Measurements from ENCODE around the gene DLEC1. TPM values are rescaled to one million over a fixed set of nuclear protein-coding genes. Genes with fewer than 3 reads are reported as not detected.

DLEC1 gene
- total and polyA plus RNA-seq, 9 of the 15 experiments (the other 6 are each of a cell fraction or from before 2014, with no cell fraction given): 0.07 to 0.08 TPM; not detected in 7

GRCh38 chr3:38122712-38123290, 83.8 kb downstream of the DLEC1 start:
- intact Hi-C loops (cut with micrococcal nuclease): no loop called here
- DNase-seq (ENCODE audit: extremely low read depth in 1 of 4, low spot score in 3 of 4) (no peak), ATAC-seq (no peak), FAIRE-seq (no peak)
- H3K9ac ChIP-seq (ENCODE audit: insufficient read depth in 1 of 2, low read depth in 2 of 2, low read length in 2 of 2): no peak overlapping the region
- peaks cover 4% of the 10 kb centered on the region for H4K20me1 ChIP-seq (replicated peaks; ENCODE audit: control insufficient read depth, insufficient read depth, low read length)
- in situ Hi-C loops (cut with MboI): no loop called here
- H3K4me3 ChIP-seq: no peak overlapping the region
- H3K9me3 ChIP-seq (replicated peaks; ENCODE audit: control insufficient read depth, insufficient read depth, low read depth, low read length): no peaks in the 10 kb centered on the region
- CTCF ChIA-PET (ENCODE audit: low intra/inter-chr PET ratio): no interaction called here
- 89% methylated on average over 9 of the region's 9 CpGs for WGBS (ENCODE audit: insufficient coverage, low coverage, missing lambda C conversion rate)
- TF ChIP-seq NFIX (CRISPR knock-in tag; IDR thresholded peaks at IDR 0.05; ENCODE audit: low read depth) (no peak), STAT5B (CRISPR knock-in tag; IDR thresholded peaks at IDR 0.05) (no peak), RBBP5 (IDR thresholded peaks at IDR 0.05; ENCODE audit: borderline replicate concordance, insufficient read depth, low read length, poor library complexity, severe bottlenecking) (no peak), MXI1 (IDR thresholded peaks at IDR 0.05; ENCODE audit: low read depth, low read length) (no peak), CBX2 (IDR thresholded peaks at IDR 0.05; ENCODE audit: insufficient read depth, low read length, poor library complexity, severe bottlenecking) (no peak), ZNF583 (CRISPR knock-in tag; IDR thresholded peaks at IDR 0.05) (no peak), NBN (IDR thresholded peaks at IDR 0.05; ENCODE audit: low read depth) (no peak), LEF1 (IDR thresholded peaks at IDR 0.05) (no peak), UBTF (IDR thresholded peaks at IDR 0.05; ENCODE audit: borderline replicate concordance in 1 of 2, low read depth in 2 of 2, low read length in 2 of 2) (no peak), GTF2F1 (IDR thresholded peaks at IDR 0.05; ENCODE audit: low read depth, low read length) (no peak)
- TF ChIP-seq, protein P1, sequence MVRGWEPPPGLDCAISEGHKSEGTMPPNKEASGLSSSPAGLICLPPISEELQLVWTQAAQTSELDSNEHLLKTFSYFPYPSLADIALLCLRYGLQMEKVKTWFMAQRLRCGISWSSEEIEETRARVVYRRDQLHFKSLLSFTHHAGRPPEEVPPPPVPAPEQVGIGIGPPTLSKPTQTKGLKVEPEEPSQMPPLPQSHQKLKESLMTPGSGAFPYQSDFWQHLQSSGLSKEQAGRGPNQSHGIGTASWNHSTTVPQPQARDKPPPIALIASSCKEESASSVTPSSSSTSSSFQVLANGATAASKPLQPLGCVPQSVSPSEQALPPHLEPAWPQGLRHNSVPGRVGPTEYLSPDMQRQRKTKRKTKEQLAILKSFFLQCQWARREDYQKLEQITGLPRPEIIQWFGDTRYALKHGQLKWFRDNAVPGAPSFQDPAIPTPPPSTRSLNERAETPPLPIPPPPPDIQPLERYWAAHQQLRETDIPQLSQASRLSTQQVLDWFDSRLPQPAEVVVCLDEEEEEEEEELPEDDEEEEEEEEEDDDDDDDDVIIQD (CRISPR knock-in tag; IDR thresholded peaks at IDR 0.05): no peak
- TF ChIP-seq, protein P2, sequence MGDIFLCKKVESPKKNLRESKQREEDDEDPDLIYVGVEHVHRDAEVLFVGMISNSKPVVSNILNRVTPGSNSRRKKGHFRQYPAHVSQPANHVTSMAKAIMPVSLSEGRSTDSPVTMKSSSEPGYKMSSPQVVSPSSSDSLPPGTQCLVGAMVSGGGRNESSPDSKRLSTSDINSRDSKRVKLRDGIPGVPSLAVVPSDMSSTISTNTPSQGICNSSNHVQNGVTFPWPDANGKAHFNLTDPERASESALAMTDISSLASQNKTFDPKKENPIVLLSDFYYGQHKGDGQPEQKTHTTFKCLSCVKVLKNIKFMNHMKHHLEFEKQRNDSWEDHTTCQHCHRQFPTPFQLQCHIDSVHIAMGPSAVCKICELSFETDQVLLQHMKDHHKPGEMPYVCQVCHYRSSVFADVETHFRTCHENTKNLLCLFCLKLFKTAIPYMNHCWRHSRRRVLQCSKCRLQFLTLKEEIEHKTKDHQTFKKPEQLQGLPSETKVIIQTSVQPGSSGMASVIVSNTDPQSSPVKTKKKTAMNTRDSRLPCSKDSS (IDR thresholded peaks at IDR 0.05; ENCODE audit: low read depth, partially characterized antibody): no peak
- BruUV-seq (replicated peaks): no TSS peak
- H3K4me2 ChIP-seq (ENCODE audit: insufficient read depth, low read length): no peak overlapping the region
- no peaks in the 10 kb centered on the region for H3K9me1 ChIP-seq (ENCODE audit: control insufficient read depth, insufficient read depth, low read length)
- H2AFZ ChIP-seq (ENCODE audit: low read depth, low read length): no peak overlapping the region
- H3K4me1 ChIP-seq (replicated peaks in 1 of 2; ENCODE audit: control insufficient read depth in 2 of 2, insufficient read depth in 2 of 2, low read length in 2 of 2): peaks cover 0 to 13% of the 10 kb centered on the region in 2 experiments; a peak in 2 of 5 replicates
- peaks cover 70% of the 10 kb centered on the region; the same call in 2 of the 3 replicates for H3K36me3 ChIP-seq (ENCODE audit: control insufficient read depth, insufficient read depth, low read length)
- H3K27me3 ChIP-seq (ENCODE audit: control insufficient read depth in 2 of 2, insufficient read depth in 2 of 2, low read length in 2 of 2): no peaks in the 10 kb centered on the region
- H3K27ac ChIP-seq (ENCODE audit: extremely low read depth, low read depth, low read length): no peak overlapping the region
- POLR2A ChIA-PET: interaction anchor here (0.6 kb wide), 1 partner anchor 327 kb away, joined by 7 read pairs; no protein-coding TSS in a partner anchor
- H3K79me2 ChIP-seq (ENCODE audit: control insufficient read depth, insufficient read depth, low read length): no peaks in the 10 kb centered on the region
